HepG2 (cell line): ENCODE data around the gene CHST6.

Source experiments
- CEBPB ChIP-seq: IDR thresholded peaks from 2 replicates; pipeline ENCODE4 v1.6.1; 2011; ENCODE audit warnings: low read depth, low read length, improper control_type of control experiment, borderline replicate concordance
- CTCF ChIP-seq: sonication (generic); formaldehyde crosslinking; IDR thresholded peaks from 2 replicates; pipeline ENCODE4 v1.5.0; 2020; ENCODE audit warnings: mild to moderate bottlenecking, missing genetic modification reagents, moderate library complexity
- EP300 ChIP-seq, 3 experiments: sonication (generic) in 1 of 3; formaldehyde crosslinking in 1 of 3; IDR thresholded peaks; 2 replicates each; pipeline versions ENCODE4 v1.5.1 to v1.6.1; 2011 to 2020; ENCODE audit warnings: low read depth in 2 of 3, low read length in 2 of 3, borderline replicate concordance in 1 of 3, improper control_type of control experiment in 1 of 3, mild to moderate bottlenecking in 1 of 3, missing genetic modification reagents in 1 of 3, moderate library complexity in 1 of 3
- POLR2AphosphoS5 ChIP-seq: IDR thresholded peaks from 2 replicates; pipeline ENCODE4 v1.6.1; 2012; ENCODE audit warnings: low read depth, low read length
- TAF1 ChIP-seq: sonication (generic); formaldehyde crosslinking; IDR thresholded peaks from 2 replicates; pipeline ENCODE4 v1.4.0; 2020; ENCODE audit warnings: missing genetic modification reagents
- ZNF513 ChIP-seq: sonication (generic); formaldehyde crosslinking; conservative IDR thresholded peaks from 2 replicates; pipeline ENCODE4 v1.5.0; 2020; ENCODE audit warnings: missing genetic modification reagents

GRCh38 chr16:75476817-75477216 is 18.4 kb downstream of the CHST6 start:
- TF ChIP-seq ZNF513 (no peak), CEBPB (no peak), POLR2AphosphoS5 (no peak), EP300 (IDR thresholded peaks at IDR 0.05; ENCODE audit: low read depth in 2 of 2, low read length in 2 of 2) (no peak), EP300 (CRISPR knock-in tag; IDR thresholded peaks at IDR 0.05; ENCODE audit: borderline replicate concordance) (no peak), CTCF (CRISPR knock-in tag) (no peak), TAF1 (CRISPR knock-in tag) (no peak)
